Ishikawa (cell line): ENCODE measurements around the gene EZH2.

ENCODE experiments used
- CEBPB ChIP-seq: IDR thresholded peaks from 2 replicates; pipeline ENCODE4 v1.6.1; 2012
- CREB1 ChIP-seq: IDR thresholded peaks from 2 replicates; pipeline ENCODE4 v1.6.1; 2012; ENCODE audit warnings: low read depth
- EGR1 ChIP-seq: IDR thresholded peaks from 2 replicates; pipeline ENCODE4 v1.6.1; 2012
- EP300 ChIP-seq: IDR thresholded peaks from 2 replicates; pipeline ENCODE4 v1.6.1; 2012; ENCODE audit warnings: borderline replicate concordance
- FOXM1 ChIP-seq: IDR thresholded peaks from 2 replicates; pipeline ENCODE4 v1.6.1; 2012; ENCODE audit warnings: low read depth, borderline replicate concordance
- NFIC ChIP-seq: IDR thresholded peaks from 2 replicates; pipeline ENCODE4 v1.6.1; 2012
- RAD21 ChIP-seq: IDR thresholded peaks from 2 replicates; pipeline ENCODE4 v1.6.1; 2012; ENCODE audit warnings: low read depth
- REST ChIP-seq: IDR thresholded peaks from 2 replicates; pipeline ENCODE4 v1.6.1; 2012; ENCODE audit warnings: low read depth, mild to moderate bottlenecking
- TAF1 ChIP-seq: IDR thresholded peaks from 2 replicates; pipeline ENCODE4 v1.6.1; 2012; ENCODE audit warnings: low read depth, mild to moderate bottlenecking
- TCF12 ChIP-seq: IDR thresholded peaks from 2 replicates; pipeline ENCODE4 v1.6.1; 2012; ENCODE audit warnings: low read depth
- TEAD4 ChIP-seq: IDR thresholded peaks from 2 replicates; pipeline ENCODE4 v1.6.1; 2012
- USF1 ChIP-seq: IDR thresholded peaks from 2 replicates; pipeline ENCODE4 v1.6.1; 2012
- YY1 ChIP-seq: IDR thresholded peaks from 2 replicates; pipeline ENCODE4 v1.6.1; 2012; ENCODE audit warnings: low read depth
- ZBTB7A ChIP-seq: IDR thresholded peaks from 2 replicates; pipeline ENCODE4 v1.6.1; 2012; ENCODE audit warnings: low read depth
- TF ChIP-seq, protein P1 (sequence below): IDR thresholded peaks from 2 replicates; pipeline ENCODE4 v1.6.1; 2012

EZH2 gene

DNA sequence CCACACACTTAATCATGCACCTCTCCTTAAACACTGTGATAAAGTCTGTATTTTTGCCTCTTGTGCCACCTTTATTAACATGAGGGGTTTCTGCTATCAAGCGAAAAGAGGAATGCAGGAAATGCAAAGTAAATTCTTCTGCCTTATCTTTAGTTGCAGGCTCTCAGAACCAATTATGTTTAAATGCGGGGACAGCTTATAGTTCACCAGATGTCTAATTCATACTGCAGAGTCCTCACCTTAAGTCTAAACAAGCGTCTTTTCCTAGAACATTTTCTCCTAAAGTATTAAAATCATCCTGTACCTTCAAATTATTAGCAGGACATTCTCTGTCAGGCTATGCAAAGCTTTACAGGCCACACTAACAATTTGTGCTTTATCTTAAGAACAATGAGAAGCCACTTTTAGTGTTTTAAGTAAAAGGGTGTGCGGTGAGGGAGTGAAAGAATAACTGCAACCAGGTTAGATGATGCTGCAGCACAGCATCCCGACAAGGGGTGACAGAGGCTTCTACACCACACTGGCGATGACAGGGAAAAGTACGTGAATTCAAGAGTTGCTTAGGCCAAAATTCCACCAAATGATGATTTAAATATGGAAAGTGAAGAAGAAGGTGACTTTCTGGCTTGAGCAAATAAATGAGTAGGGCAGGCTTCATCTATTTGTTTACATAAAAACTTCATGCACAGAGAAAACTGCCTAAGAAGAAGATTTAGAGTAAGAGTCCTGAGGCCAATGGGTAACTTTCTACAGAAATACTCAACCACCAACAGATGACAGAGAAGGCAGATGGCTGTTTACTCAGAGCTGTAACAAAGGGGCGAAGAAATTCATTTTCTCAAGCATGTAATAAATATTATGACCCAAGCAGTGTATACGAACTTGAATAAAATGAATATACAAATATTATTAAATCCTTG, 36.0 kb downstream of the EZH2 start:
- TF ChIP-seq TCF12: no peak
- no peak for TF ChIP-seq CEBPB
- TF ChIP-seq NFIC: no peak

- TF ChIP-seq CREB1 (no peak), TCF12 (no peak), TEAD4 (no peak), TAF1 (no peak), RAD21 (no peak)
- TF ChIP-seq, protein P1, sequence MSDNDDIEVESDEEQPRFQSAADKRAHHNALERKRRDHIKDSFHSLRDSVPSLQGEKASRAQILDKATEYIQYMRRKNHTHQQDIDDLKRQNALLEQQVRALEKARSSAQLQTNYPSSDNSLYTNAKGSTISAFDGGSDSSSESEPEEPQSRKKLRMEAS: no peak
Observed at GRCh38 chr7:148838905-148839304, 45.2 kb downstream of the EZH2 start.

DNA sequence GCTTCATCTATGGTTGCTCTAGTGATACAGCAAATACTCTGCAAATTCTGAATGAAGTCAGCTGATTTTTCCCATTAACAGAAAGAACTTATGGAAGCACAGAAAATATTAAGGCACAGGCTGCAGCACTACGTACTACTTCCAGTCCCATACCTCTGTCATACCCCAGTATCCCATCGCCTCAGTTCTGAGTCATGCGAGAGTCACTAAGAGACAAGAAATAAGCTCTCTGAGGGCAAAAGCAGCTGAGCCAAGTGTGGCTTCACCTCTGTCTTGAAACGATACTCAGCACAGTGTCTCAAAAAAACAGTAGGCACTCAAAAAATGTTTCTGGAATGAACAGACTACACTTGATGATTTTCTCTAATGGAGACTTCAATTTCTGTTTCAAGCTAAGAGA, 48.2 kb downstream of the EZH2 start:
- TF ChIP-seq TCF12 (no peak), NFIC (no peak), CEBPB (no peak), TEAD4 (no peak), CREB1 (no peak), YY1 (no peak), REST (no peak), EP300 (no peak), ZBTB7A (no peak), TAF1 (no peak), FOXM1 (no peak), USF1 (no peak), EGR1 (no peak), RAD21 (no peak)
- TF ChIP-seq, protein P1: no peak

- TF ChIP-seq CEBPB (no peak), TCF12 (no peak), REST (no peak), USF1 (no peak), YY1 (no peak), ZBTB7A (no peak), NFIC (no peak), TAF1 (no peak), EP300 (no peak), TEAD4 (no peak), CREB1 (no peak), FOXM1 (no peak), RAD21 (no peak), EGR1 (no peak)
- TF ChIP-seq, protein P1: no peak
Observed at GRCh38 chr7:148834605-148835004, 49.5 kb downstream of the EZH2 start.

DNA sequence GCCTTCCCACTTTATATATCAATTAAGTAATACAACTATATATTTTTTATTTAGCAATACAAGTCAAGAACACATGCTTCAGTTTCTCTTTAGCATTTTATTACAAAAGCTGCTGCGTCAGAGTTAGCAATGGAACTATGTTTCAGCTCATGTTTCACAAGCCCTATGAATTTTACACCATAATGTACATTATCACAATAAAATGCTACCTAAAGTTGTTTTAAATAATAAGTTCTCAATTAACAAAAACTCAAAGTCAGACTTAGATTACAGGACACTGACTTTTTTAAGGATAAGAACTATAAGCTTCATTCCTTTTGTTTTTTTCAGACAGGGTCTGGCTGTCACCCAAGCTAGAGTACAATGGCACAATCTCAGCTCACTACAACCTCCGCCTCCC, 52.3 kb downstream of the EZH2 start:
- no peak for TF ChIP-seq ZBTB7A
- TF ChIP-seq EGR1: no peak
- no peak for TF ChIP-seq FOXM1
- no peak for TF ChIP-seq EP300
- no peak for TF ChIP-seq RAD21
- no peak for TF ChIP-seq YY1
- TF ChIP-seq USF1: no peak
- TF ChIP-seq REST: no peak
- no peak for TF ChIP-seq TAF1
- no peak for TF ChIP-seq CREB1
- TF ChIP-seq CEBPB: no peak
- no peak for TF ChIP-seq TEAD4
- TF ChIP-seq, protein P1: no peak
- no peak for TF ChIP-seq TCF12
- no peak for TF ChIP-seq NFIC
